Activated CD4-positive, alpha-beta T cell treated with anti-CD3 and anti-CD28 coated beads, Interleukin-2, amount 50 U/mL, for 1 hour (primary cell): ENCODE measurements around the gene ARRB1.
"Not testable (repeated sequence)": the region's sequence is repeated elsewhere in the genome, so short reads cannot be mapped to it uniquely, and the experiment has no call there.

Source experiments
- DNase-seq: peaks from one replicate; pipeline ENCODE4 v3.0.0-alpha.2; 2020

Gene ARRB1

GRCh38 chr11:75351541-75351790 lies at the start of gene ARRB1:
TSS of gene ARRB1 (minus strand) at chr11:75351661. CDS start at chr11:75351607, 54 bp downstream.
- no peak for DNase-seq

- DNase-seq: no peak
Observed at GRCh38 chr11:75400146-75400865, 48.8 kb upstream of the ARRB1 start.

GRCh38 chr11:75399344-75400145 lies 48.1 kb upstream of the ARRB1 start, which contains the start of gene RPS3:
TSS of gene RPS3 (plus strand) at chr11:75399518. CDS start at chr11:75399548, 30 bp downstream.
- peak; percentile 85 for DNase-seq

DNA sequence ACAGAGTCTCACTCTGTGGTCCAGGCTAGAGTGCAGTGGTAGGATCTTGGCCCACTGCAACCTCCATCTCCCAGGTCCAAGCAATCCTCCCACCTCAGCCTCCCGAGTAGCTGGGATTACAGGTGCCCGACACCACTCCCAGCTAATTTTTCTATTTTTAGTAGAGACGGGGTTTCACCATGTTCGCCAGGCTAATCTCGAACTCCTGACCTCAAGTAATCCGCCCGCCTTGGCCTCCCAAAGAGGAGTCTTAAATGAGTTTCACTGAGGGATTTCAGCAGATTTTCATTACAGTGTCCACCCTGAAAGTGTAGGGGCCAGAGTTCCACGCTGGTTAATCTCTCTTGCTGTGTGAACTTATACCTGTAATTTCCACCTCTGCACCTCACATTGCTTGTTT lies 47.4 kb upstream of the ARRB1 start:
- DNase-seq: no peak

GRCh38 chr11:75394085-75394840 lies 42.8 kb upstream of the ARRB1 start:
- no peak for DNase-seq

DNA sequence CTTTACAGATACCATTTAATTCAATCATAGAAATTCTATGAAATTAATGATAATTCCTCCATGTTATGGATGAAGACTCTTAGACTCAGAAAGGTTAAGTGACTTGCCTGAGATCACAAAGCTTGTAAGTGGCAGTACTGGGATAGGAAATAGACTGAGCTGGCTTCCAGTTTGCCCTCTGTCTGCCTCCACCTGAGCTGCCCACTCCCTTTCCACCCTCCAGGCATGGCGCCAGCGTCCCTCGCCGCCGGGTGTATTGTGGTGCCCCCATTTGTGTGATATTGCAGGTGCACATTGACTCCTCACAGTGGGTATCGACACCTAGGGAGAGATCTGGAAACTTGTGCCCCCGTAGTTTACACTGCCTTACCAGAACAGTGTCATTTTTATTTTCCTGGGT lies 38.5 kb upstream of the ARRB1 start:
- no peak for DNase-seq

DNA sequence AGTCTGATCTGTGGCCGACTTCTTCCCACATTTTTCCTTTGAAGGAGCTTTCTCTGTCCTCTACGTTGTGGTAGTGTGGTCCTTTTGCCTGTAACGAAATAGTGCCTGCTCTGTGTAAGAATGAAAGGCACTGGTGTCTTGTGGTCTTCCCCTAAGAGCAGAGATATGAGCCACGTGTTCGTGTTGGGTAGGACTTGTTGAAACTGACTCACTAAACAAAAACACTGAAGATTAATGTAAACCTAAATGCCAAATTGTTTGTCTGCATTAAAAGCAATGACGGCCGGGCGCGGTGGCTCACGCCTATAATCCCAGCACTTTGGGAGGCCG lies 37.8 kb upstream of the ARRB1 start:
- DNase-seq: no peak

DNA sequence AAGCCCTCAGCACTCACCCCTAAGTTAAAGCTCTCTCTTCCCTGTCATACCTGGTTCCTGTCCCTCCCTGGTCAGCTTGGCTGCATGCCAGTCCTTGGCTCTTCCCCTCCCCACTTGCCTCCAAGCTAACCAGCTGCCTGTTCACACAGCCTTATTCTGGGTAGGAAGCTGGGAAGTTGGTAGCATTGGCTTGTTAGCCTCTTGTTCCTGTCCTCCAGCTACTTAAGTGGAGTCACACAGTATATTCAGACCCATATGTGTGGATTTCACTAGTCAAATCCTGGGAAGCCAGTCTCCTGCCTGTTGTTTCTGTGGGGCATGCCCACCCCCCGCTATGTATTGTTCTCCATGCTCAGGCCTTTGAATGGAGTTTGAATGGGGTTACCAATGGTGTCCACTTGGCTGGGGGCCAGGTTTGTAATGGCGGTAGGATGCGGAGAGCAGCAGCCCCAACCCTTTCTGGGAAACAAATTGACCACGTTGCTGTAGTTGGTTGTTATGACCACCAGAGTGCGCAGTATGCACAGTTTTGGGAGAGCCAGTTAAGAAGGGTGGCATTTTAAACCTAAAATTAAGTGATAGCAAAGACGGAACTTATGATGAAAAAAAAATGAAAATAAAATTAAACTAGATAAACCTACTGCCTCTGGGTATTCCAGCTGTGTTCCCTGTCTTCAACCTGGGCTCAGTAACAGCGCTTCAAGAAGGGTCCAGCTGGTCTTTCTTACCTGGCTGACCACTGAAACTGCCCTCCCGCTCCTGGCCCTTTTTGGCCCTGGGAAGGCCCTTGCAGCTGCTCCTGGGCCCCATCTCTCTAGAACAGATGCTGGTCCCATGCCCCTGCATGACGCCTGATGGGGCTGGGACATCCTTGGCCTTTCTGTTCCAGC lies 37.2 kb upstream of the ARRB1 start:
- peak; percentile 58 for DNase-seq

DNA sequence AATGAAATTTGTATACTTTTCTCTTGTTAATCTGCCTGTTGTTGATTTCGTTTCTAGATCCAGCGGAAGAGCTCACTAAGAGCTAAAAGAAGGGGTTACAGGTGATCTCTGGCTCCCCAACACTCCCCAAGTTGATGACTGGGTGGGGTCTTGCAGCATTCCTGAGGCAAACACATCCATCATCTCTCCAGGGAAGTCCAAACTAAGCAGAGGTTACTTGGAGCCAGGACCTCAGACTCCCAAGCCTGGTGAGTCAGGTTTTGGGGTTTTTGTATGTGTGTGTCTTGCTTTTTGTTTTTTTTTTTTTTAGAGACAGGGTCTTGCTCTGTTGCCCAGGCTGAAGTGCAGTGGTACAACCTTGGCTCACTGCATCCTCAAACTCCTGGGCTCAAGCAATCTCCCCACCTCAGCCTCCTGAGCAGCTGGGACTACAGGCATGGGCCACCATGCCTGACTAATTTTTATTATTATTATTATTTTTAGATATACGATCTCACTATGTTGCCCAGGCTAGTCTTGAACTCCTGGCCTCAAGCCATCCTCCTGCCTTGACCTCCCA lies 36.4 kb upstream of the ARRB1 start:
- DNase-seq: no peak

DNA sequence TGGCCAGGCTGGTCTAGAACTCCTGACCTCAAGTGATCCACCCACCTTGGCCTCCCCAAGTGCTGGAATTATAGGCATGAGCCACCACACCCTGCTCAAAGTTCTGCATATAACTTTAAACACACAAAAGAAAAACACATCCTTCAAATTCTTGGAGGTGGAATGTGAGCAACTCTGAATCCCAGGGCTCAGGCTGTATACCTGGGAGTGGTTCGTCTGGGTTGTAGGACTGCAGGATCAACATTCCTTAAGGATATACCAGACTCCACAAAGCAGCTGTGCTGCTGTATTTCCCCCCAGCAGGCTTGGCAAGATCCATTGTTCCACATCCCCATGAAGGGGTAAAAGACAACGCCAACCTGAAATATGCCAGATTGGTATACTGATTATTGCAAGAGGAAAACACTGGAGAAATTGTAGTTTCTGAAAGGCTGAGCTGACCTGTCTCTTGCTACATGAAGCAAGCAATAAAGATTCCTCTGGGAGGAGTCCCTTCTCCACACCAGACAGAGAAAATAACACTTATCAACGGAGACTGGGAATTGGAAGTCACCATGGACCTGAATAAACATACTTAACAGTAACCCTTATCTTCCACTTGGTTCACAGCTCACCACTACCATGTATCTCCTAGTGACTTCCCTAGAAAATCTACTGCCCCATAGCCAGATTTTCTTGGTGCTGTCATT lies 35.6 kb upstream of the ARRB1 start:
- no peak for DNase-seq

GRCh38 chr11:75384438-75385080 lies 33.1 kb upstream of the ARRB1 start:
- peak; percentile 75 for DNase-seq

- DNase-seq: no peak
Observed at GRCh38 chr11:75383246-75383645, 31.8 kb upstream of the ARRB1 start.

- DNase-seq: no peak
Observed at GRCh38 chr11:75380716-75381420, 29.4 kb upstream of the ARRB1 start.

- DNase-seq: no peak
Observed at GRCh38 chr11:75380245-75380644, 28.8 kb upstream of the ARRB1 start.

DNA sequence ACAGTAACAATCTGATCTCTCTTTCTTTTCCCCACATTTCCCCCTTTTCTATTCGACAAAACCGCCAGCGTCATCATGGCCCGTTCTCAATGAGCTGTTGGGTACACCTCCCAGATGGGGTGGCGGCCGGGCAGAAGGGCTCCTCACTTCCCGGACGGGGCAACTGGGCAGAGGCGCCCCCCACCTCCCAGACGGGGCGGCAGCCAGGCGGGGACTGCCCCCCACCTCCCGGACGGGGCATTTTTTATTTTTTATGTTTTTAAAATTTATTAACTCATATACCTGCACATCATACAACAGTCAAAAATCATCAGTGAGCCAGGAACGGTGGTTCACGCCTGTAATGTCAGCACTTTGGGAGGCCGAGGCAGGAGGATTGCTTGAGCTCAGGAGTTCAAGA lies 27.3 kb upstream of the ARRB1 start:
- DNase-seq: not testable (repeated sequence)

DNA sequence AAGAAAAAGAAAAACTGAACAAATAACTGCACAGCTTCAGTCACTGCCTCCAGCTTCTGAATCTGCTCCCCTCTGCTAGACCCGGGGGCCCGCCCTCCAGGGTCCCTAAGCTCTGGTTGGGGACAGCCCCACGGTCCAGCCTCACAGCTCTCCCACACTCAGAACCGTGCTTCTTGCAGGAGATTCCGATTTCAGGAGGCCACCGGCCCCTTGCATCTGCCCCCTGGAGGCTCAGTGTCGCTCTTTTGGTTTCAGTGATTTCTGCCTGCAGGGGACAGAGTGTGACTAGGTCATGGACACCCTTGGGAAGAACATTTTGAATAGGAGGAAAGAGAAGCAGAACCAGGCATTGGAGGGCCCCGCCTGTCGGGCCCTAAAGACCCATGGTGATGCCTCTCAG lies 24.7 kb upstream of the ARRB1 start:
- no peak for DNase-seq

GRCh38 chr11:75375626-75376025 lies 24.2 kb upstream of the ARRB1 start:
- no peak for DNase-seq

DNA sequence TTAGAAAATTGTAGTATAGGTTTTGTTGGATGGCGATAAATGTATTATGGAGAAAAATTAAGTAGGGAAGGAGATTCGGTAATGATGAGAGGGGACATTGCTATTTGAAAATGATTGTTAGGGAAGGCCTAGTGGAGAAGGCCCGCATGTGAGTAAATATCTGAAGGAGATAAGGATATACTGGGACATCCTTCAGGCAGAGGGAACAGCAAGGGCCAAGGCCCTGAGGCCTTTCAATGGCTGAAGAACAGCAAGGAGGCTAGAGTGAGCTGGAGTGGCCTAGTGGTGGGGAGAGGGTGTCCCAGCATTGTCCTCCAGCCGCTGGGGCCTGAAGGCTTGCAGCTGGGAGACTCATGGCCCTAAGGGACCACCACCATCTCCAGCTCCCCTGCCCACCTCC lies 23.2 kb upstream of the ARRB1 start:
- no peak for DNase-seq

GRCh38 chr11:75373201-75373600 lies 21.7 kb upstream of the ARRB1 start:
- no peak for DNase-seq

DNA sequence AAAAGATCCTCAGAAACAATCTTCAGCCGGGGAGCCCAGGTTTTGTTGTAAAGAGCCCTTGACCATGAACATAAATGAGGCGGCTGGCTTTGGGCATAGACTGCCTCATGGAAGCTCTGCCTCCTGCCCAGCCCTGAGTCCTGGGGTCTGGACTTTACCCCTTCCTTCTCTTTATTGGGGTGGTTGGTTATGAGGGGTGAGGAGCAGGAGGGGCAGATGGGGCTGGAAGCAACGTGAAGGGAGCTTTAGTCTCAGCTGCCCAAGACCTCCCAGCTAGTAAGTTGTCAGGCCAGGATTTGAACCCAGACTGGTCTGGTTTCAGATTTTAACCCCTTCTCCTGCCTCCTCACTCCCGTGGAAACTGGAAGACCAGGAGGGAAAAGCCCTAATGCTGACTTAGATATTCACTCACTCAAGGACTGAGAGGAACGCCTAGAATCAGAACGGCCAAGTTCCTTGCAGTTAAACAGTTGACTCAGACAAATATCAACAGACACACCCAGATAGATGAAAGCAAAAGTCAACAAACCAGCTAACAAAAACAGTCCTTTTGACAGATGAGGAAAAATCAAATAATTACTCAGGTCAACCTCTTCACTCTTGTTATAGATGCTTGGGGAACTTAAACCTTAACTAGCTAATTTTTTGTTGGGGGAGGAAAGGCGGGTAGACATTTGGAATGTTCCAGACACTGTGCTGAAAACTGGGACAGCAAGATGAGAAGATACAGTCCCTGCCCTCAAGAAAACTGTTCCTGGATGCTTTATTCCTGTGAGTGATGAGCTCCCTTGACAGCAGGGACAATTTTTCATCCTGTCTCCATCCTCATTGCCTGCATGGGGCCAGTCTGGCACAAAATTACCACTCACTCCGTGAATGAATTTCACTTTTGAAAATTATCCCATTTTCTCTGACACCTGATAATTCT lies 20.8 kb upstream of the ARRB1 start:
- no peak for DNase-seq
